Measurements from ENCODE around the gene MAL. TPM values are rescaled to one million over a fixed set of nuclear protein-coding genes. Genes with fewer than 3 reads are reported as not detected.

Gene MAL
- polyA plus RNA-seq, 1 of the 3 experiments (the other 2 are of a cell fraction): not detected

DNA sequence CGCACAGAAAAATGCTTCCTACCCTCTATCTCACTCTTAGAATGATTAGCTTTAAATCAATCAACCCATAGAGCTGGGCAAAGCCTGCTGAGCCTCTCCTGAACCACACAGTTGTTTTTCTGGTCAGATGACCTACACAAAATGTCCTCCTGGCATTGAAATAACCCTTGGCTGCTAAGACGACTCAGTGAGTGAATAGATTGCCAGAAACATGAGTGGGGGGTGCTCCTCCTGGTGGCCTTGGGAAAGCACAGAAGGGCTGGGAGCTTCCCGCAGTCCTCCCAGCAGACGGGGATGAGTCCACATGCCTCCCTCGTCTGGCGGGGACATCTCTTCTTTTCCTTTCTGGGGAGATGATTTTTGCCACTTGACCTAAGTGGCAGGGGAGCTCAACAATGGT lies 14.9 kb downstream of the MAL start:
- WGBS (ENCODE audit: low lambda C conversion rate): 20% methylated on average over 6 of the region's 6 CpGs
- TF ChIP-seq FOSL2 (IDR thresholded peaks at IDR 0.05; ENCODE audit: borderline replicate concordance, low read depth): no peak
- TF ChIP-seq YY1 (IDR thresholded peaks at IDR 0.05; ENCODE audit: low read depth): no peak
- no peak for TF ChIP-seq MEF2A (IDR thresholded peaks at IDR 0.05; ENCODE audit: borderline replicate concordance, low read depth)
- H3K36me3 ChIP-seq (replicated peaks in 1 of 2; ENCODE audit: control insufficient read depth in 1 of 2, insufficient read depth in 2 of 2, low read length in 1 of 2): no peaks in the 10 kb centered on the region
- H2AFZ ChIP-seq (ENCODE audit: low read depth): no peak overlapping the region
- peaks cover 24% of the 10 kb centered on the region; the same call in 1 of the 2 replicates for H3K27me3 ChIP-seq (ENCODE audit: insufficient read depth)
- no peak for DNase-seq
- H3F3A ChIP-seq (replicated peaks; ENCODE audit: insufficient read depth): peaks cover 28% of the 10 kb centered on the region
- H3K27ac ChIP-seq (ENCODE audit: low read depth in 2 of 2, low read length in 1 of 2): no peak overlapping the region
- ChIA-PET POLR2A (no interaction called here), CTCF (no interaction called here)
- H3K4me1 ChIP-seq (ENCODE audit: control insufficient read depth in 1 of 2, insufficient read depth in 2 of 2, low read depth in 1 of 2, low read length in 1 of 2): no peaks in the 10 kb centered on the region
- H3K4me3 ChIP-seq (ENCODE audit: low read depth in 2 of 2, low read length in 1 of 2): no peak overlapping the region
- no peaks in the 10 kb centered on the region for H3K9me3 ChIP-seq
- H3K4me2 ChIP-seq: no peak overlapping the region
- no peaks in the 10 kb centered on the region for H3K79me2 ChIP-seq (ENCODE audit: insufficient read depth)
- H3K9me2 ChIP-seq: no peaks in the 10 kb centered on the region
- H3K9ac ChIP-seq: no peak overlapping the region
- H4K20me1 ChIP-seq (ENCODE audit: insufficient read depth): no peaks in the 10 kb centered on the region

DNA sequence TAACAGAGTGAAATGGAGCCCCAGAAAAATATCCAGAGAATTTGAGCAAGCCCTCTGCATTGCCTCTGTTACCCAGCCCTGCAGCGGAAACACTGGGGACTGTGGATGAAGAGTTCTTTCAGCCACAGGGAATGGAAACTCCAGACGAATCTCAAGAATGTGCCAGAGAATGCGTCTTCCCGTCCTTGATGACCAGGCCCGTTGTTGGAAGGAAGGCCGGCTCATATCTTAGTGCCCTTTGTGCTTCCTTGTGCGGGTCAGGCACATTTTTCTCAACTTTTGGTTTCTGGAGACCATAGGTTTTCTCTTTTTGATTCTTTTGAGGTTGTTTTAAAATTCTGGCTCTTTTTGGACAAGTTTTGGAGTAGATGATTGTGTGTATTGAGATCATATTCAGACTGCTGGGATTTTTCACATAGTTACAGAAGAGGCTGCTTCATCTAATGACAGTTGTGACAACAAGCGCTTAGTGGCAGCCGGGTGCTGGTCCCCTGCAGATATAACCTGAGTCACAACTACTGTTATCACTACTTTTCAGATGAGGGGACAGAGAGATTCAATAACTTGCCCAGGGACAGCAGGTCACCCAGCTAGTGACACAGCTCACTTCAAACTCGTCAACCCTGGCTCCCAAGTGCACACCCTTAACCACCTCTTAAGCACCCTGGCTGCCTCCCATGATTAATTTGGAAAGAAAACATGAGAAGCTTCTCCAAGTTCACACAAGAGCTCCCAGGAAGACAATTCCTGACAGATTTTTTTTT lies 15.7 kb downstream of the MAL start:
- Histone ChIP-seq H3K9ac (no peak overlapping the region), H3K4me1 (ENCODE audit: control insufficient read depth in 1 of 2, insufficient read depth in 2 of 2, low read depth in 1 of 2, low read length in 1 of 2) (no peaks in the 10 kb centered on the region), H2AFZ (ENCODE audit: low read depth) (no peak overlapping the region), H3K9me3 (no peaks in the 10 kb centered on the region), H3F3A (replicated peaks; ENCODE audit: insufficient read depth) (peaks cover 28% of the 10 kb centered on the region), H3K9me2 (no peaks in the 10 kb centered on the region), H3K79me2 (ENCODE audit: insufficient read depth) (no peaks in the 10 kb centered on the region), H4K20me1 (ENCODE audit: insufficient read depth) (no peaks in the 10 kb centered on the region), H3K4me3 (ENCODE audit: low read depth in 2 of 2, low read length in 1 of 2) (no peak overlapping the region), H3K4me2 (no peak overlapping the region), H3K27ac (ENCODE audit: low read depth in 2 of 2, low read length in 1 of 2) (no peak overlapping the region), H3K36me3 (replicated peaks in 1 of 2; ENCODE audit: control insufficient read depth in 1 of 2, insufficient read depth in 2 of 2, low read length in 1 of 2) (no peaks in the 10 kb centered on the region), H3K27me3 (ENCODE audit: insufficient read depth) (peaks cover 24% of the 10 kb centered on the region; the same call in 1 of the 2 replicates)
- no peak for DNase-seq
- TF ChIP-seq EP300 (IDR thresholded peaks at IDR 0.05; ENCODE audit: borderline replicate concordance in 1 of 2, low read depth in 1 of 2, low read length in 1 of 2): no peak
- TF ChIP-seq RCOR1 (IDR thresholded peaks at IDR 0.05; ENCODE audit: low read length): no peak
- CTCF ChIA-PET: interaction anchor here (1.1 to 1.4 kb wide), 2 partner anchors 35 to 74 kb away, joined by 3 to 4 read pairs; no protein-coding TSS in a partner anchor
- WGBS (ENCODE audit: low lambda C conversion rate): 53% methylated on average over 10 of the region's 10 CpGs
- POLR2A ChIA-PET: no interaction called here

DNA sequence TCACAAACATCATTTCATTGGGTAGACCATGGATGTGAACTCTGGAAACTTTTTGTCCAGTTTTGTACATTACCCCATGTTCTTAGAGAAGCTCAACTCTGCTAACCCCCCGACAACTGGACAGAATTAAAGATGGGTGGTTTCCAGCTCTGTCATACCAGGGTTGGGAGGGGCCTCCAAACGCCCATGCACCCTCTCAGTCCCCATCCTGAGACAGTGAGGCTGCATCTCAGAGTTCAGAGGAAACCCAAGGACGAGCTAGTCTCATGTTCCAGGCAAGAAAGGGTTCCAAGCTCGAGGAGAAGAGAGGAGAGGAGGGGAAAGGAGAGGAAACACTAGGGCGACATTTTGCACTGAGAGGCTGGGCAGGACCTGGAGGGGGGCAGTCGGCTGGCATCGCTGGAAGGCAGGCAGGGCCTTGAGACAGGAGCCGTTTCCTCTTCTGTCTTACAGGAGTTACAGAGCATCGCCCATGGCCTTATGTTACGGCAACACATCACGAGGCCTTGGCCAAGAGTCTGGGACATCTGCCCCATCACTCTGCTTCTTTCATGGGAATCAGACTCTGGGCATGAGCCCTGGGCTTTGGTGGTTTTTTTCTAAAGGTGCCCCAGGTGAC lies 16.4 kb downstream of the MAL start:
- no peaks in the 10 kb centered on the region for H4K20me1 ChIP-seq (ENCODE audit: insufficient read depth)
- no peak overlapping the region for H3K4me3 ChIP-seq (ENCODE audit: low read depth in 2 of 2, low read length in 1 of 2)
- H3K9ac ChIP-seq: no peak overlapping the region
- H3K36me3 ChIP-seq (replicated peaks in 1 of 2; ENCODE audit: control insufficient read depth in 1 of 2, insufficient read depth in 2 of 2, low read length in 1 of 2): no peaks in the 10 kb centered on the region
- DNase-seq: no peak
- H3K27me3 ChIP-seq (ENCODE audit: insufficient read depth): peaks cover 27% of the 10 kb centered on the region; the same call in 1 of the 2 replicates
- ChIA-PET CTCF (interaction anchor here (1.1 to 1.4 kb wide), 3 partner anchors 11 to 73 kb away, joined by 3 to 4 read pairs (median 3); no protein-coding TSS in a partner anchor), POLR2A (no interaction called here)
- H3K79me2 ChIP-seq (ENCODE audit: insufficient read depth): no peaks in the 10 kb centered on the region
- H3K4me2 ChIP-seq: no peak overlapping the region
- H3K9me2 ChIP-seq: no peaks in the 10 kb centered on the region
- TF ChIP-seq TCF12 (IDR thresholded peaks at IDR 0.05) (no peak), MXI1 (IDR thresholded peaks at IDR 0.05; ENCODE audit: low read depth, low read length) (no peak), FOXM1 (IDR thresholded peaks at IDR 0.05; ENCODE audit: low read depth) (no peak), JUND (IDR thresholded peaks at IDR 0.05) (no peak), SIN3A (IDR thresholded peaks at IDR 0.05; ENCODE audit: borderline replicate concordance, low read depth, low read length) (no peak)
- TF ChIP-seq, protein P1, sequence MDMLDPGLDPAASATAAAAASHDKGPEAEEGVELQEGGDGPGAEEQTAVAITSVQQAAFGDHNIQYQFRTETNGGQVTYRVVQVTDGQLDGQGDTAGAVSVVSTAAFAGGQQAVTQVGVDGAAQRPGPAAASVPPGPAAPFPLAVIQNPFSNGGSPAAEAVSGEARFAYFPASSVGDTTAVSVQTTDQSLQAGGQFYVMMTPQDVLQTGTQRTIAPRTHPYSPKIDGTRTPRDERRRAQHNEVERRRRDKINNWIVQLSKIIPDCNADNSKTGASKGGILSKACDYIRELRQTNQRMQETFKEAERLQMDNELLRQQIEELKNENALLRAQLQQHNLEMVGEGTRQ (IDR thresholded peaks at IDR 0.05; ENCODE audit: borderline replicate concordance, low read depth, low read length): no peak
- H3K4me1 ChIP-seq (ENCODE audit: control insufficient read depth in 1 of 2, insufficient read depth in 2 of 2, low read depth in 1 of 2, low read length in 1 of 2): no peaks in the 10 kb centered on the region
- H2AFZ ChIP-seq (ENCODE audit: low read depth): no peak overlapping the region
- no peak overlapping the region for H3K27ac ChIP-seq (ENCODE audit: low read depth in 2 of 2, low read length in 1 of 2)
- H3F3A ChIP-seq (replicated peaks; ENCODE audit: insufficient read depth): peaks cover 26% of the 10 kb centered on the region
- WGBS (ENCODE audit: low lambda C conversion rate): 21% methylated on average over 11 of the region's 11 CpGs
- no peaks in the 10 kb centered on the region for H3K9me3 ChIP-seq

Measured in SK-N-SH (cell line).